Right lobe of liver (tissue), 6 donors: Measurements from ENCODE around the gene WDR27. TPM values are rescaled to one million over a fixed set of nuclear protein-coding genes. Genes with fewer than 3 reads are reported as not detected.

Experiments used
- ATAC-seq, 4 donors: fragments of 200-7000 bp; cut with Tn5 transposase; one replicate each; pipeline ENCODE4 v1.9.1; 2020; ENCODE audit warnings: mild to moderate bottlenecking in 4 of 4, moderate library complexity in 4 of 4
- DNase-seq, 3 donors: peaks; one replicate each; pipeline ENCODE4 v3.0.0-alpha.2; 2020
- H3K27ac ChIP-seq, 3 donors: fragments of 200-600 bp; one replicate each; pipeline ENCODE4 v1.8.0; 2022
- H3K27me3 ChIP-seq, 2 donors: fragments of 200-600 bp; one replicate each; pipeline ENCODE4 v1.8.0; 2022
- H3K36me3 ChIP-seq, 4 donors: fragments of 200-600 bp; sonication (generic) in 1 of 4; one replicate each; pipeline versions ENCODE4 v1.5.1 to v1.8.0; 2017 to 2022; ENCODE audit warnings: control low read depth in 1 of 4
- H3K4me1 ChIP-seq, 4 donors: fragments of 200-600 bp; sonication (generic) in 1 of 4; one replicate each; pipeline versions ENCODE4 v1.5.1 to v1.8.0; 2017 to 2022; ENCODE audit warnings: control low read depth in 1 of 4
- H3K4me3 ChIP-seq, 3 donors: fragments of 200-600 bp; one replicate each; pipeline ENCODE4 v1.8.0; 2022
- H3K9me3 ChIP-seq, 4 donors: fragments of 200-600 bp; sonication (generic) in 1 of 4; one replicate each; pipeline versions ENCODE4 v1.5.1 to v1.8.0; 2017 to 2022; ENCODE audit warnings: control low read depth in 1 of 4
- POLR2A ChIP-seq: fragments of 450-650 bp; IDR thresholded peaks from one replicate; pipeline ENCODE4 v1.6.1; 2017; ENCODE audit warnings: antibody characterized with exemption, mild to moderate bottlenecking
- WGBS: methylation state at CpG from one replicate; pipeline ENCODE4 v1.1.6; 2018; ENCODE audit warnings: low coverage, low lambda C conversion rate; ENCODE audit not compliant: insufficient coverage; ENCODE audit errors: missing lambda C conversion rate; 5-methylcytosine and 5-hydroxymethylcytosine counted together
- intact Hi-C, 2 donors: fragments of 100-400 bp; cut with DNase I; formaldehyde crosslinking; loops; one replicate each; pipeline versions ENCODE4 v1.11.2 to v1.14.1; 2022
- total RNA-seq, 6 experiments: library from RNA; depleted of rRNA in 2 of 6; stranded (reverse); fragments of >200 nt in 2 of 6; fragmentation: NEBNext Ultra II Directional in 3 of 6; extraction: Animal tissue kit (Norgen Biotek cat#: 25700) in 3 of 6; gene quantifications; one replicate each; pipeline versions ENCODE4 v1.1.0 to v1.2.4, GENCODE V29; 2016 to 2023
- TF ChIP-seq, protein P1 (sequence below), 4 donors: fragments of 200-600 bp in 3 of 4; fragments of 450-650 bp in 1 of 4; IDR thresholded peaks; one replicate each; pipeline versions ENCODE4 v1.5.1 to v1.8.0; 2016 to 2022; ENCODE audit warnings: antibody characterized with exemption in 4 of 4, mild to moderate bottlenecking in 2 of 4
- donor health status: DM: no; HTN: yes; CAD: no.
- donor health status: DM: no; HTN: no; CAD: no.
- donor health status: DM: no; HTN: no; CAD: no.
- donor health status: DM: no; HTN: yes; CAD: no.
- donor health status: DM: no; HTN: yes; CAD: no.

Gene WDR27
- total RNA-seq, 6 experiments from 2014 or later: 8.2 to 26.8 (median 12.7) TPM

DNA sequence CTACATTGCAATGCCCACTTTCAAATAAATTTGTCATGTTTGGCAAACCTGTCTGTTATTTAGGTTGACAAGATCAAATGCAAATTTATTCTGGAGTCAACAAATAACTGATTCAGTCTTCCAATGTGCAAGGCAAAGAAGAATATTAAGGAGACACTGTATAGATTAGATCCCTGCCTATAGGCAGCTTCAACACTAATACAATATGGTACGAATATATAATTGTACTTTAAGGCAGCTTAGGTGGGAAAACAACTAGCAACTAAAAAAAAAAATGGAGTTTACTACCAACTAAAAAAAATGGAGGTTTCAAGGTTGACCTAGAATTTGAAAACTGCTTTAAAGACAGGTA, 24.2 kb upstream of the WDR27 start:
- no peak overlapping the region for H3K4me3 ChIP-seq
- no peak for DNase-seq
- H3K36me3 ChIP-seq: no peaks in the 10 kb centered on the region
- TF ChIP-seq, protein P1, sequence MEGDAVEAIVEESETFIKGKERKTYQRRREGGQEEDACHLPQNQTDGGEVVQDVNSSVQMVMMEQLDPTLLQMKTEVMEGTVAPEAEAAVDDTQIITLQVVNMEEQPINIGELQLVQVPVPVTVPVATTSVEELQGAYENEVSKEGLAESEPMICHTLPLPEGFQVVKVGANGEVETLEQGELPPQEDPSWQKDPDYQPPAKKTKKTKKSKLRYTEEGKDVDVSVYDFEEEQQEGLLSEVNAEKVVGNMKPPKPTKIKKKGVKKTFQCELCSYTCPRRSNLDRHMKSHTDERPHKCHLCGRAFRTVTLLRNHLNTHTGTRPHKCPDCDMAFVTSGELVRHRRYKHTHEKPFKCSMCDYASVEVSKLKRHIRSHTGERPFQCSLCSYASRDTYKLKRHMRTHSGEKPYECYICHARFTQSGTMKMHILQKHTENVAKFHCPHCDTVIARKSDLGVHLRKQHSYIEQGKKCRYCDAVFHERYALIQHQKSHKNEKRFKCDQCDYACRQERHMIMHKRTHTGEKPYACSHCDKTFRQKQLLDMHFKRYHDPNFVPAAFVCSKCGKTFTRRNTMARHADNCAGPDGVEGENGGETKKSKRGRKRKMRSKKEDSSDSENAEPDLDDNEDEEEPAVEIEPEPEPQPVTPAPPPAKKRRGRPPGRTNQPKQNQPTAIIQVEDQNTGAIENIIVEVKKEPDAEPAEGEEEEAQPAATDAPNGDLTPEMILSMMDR (IDR thresholded peaks at IDR 0.05): no peak
- no peak for TF ChIP-seq POLR2A
- no peaks in the 10 kb centered on the region for H3K9me3 ChIP-seq
- 100% methylated on average over 1 of the region's 1 CpG for WGBS
- H3K27me3 ChIP-seq: no peaks in the 10 kb centered on the region
- H3K27ac ChIP-seq: no peak overlapping the region
- ATAC-seq: no peak
- intact Hi-C loops: no loop called here
- peaks cover 0 to 19% (median 7%) of the 10 kb centered on the region in 4 donors for H3K4me1 ChIP-seq

DNA sequence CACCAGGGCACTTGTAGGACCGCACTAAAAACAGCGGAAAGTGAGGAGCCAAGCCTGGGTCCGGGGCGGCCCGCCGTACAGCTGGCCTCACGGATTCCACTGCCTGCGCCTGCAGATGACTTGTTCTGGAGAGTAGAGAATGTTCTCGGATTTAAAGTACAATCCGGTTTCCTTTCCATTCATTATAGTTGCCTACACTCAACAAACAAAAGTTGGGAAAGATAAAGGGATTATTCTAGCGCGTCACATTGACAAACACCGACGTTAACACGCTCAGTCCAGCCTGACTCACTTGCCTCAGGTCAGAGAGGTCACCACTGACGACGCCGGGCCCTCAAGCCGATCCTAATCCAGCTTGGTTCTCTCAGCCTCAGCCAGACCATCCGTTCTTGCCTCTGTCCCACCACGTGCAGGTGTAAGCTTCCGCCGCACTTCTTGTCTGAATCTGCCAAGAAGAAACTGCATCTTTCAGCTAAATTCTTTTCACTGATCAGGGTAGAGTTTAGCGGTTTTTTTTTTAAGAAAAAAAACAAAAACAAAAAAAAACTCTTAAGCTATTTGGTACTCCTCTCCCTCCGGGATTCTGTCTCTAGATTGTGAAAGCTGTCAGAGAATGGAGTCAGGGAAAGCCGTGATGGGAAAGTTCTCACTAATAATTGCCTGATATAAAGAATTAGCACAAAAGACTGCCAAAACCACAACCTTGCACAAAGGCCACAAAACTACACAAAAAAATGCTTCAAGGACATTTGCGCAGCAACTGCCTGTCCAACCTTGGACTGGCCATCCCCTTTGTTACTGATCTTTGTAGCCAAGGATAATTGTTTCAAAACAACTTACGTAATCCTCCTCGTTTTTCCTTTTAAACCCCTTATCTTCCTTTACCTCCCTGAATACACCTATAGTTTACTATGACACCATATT, 23.6 kb upstream of the WDR27 start:
- DNase-seq: peak; percentile 56 to 83 (median 63)
- Histone ChIP-seq H3K27ac (peak overlapping the region; percentile 80 to 94 (median 83)), H3K9me3 (no peaks in the 10 kb centered on the region), H3K4me1 (peaks cover 0 to 21% (median 8%) of the 10 kb centered on the region in 4 donors), H3K36me3 (no peaks in the 10 kb centered on the region), H3K4me3 (peak overlapping the region; percentile 49 to 65 (median 60)), H3K27me3 (no peaks in the 10 kb centered on the region)
- peak; percentile 68 for TF ChIP-seq POLR2A
- TF ChIP-seq, protein P1 (IDR thresholded peaks at IDR 0.05): no peak
- intact Hi-C loops: no loop called here
- 27% methylated on average over 23 of the region's 29 CpGs for WGBS
- ATAC-seq: peak; percentile 45 to 79 (median 66)

DNA sequence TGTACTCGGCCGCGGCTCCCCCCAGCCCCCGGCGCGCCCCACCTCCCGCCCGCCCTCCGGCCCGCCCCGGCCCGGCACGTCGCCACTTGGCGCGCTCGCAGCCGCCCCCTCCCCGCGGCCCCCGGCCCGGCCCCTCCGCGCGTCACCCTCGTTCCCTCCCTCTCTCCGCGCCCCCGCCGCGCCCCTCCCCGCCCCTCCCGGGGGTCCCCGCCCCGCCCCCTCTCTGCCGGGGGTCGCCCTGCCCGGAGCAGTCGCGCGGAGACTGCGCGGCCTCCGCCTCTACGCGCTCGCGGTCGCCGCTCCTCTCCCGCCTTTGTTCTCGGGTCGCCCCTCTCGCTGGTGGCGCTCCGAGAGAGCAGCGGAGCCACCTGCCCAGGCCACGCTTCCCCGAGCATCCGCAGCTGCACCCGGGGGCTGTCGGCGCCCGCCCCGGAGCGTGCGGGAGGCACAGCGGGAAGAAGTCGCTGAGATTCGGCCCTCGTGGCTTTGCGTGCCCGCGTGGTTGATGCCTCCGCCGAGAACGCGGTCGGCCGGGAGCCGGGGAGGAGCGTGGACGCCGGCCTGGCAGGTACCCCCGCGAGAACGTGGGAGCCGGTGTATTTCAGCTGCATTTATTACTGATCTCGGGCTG, 22.8 kb upstream of the WDR27 start, which contains the start of gene PHF10:
Gene PHF10 (minus strand): TSS at position 7 of the 631 bp plus-strand sequence. CDS start 569 bp downstream, outside the sequence.
- Histone ChIP-seq H3K9me3 (no peaks in the 10 kb centered on the region), H3K4me1 (peaks cover 0 to 21% (median 8%) of the 10 kb centered on the region in 4 donors), H3K36me3 (no peaks in the 10 kb centered on the region), H3K27ac (peak within 1 kb of the TSS; percentile 80 to 94 (median 88)), H3K4me3 (peak within 1 kb of the TSS; percentile 53 to 73 (median 66)), H3K27me3 (no peaks in the 10 kb centered on the region)
- DNase-seq (peak; percentile 63 to 66 (median 65)), ATAC-seq (peak; percentile 21 to 58 (median 51))
- intact Hi-C loops: no loop called here
- TF ChIP-seq POLR2A: no peak
- TF ChIP-seq, protein P1 (IDR thresholded peaks at IDR 0.05): no peak
- no CpG with 5 or more reads among the region's 89 CpGs for WGBS

DNA sequence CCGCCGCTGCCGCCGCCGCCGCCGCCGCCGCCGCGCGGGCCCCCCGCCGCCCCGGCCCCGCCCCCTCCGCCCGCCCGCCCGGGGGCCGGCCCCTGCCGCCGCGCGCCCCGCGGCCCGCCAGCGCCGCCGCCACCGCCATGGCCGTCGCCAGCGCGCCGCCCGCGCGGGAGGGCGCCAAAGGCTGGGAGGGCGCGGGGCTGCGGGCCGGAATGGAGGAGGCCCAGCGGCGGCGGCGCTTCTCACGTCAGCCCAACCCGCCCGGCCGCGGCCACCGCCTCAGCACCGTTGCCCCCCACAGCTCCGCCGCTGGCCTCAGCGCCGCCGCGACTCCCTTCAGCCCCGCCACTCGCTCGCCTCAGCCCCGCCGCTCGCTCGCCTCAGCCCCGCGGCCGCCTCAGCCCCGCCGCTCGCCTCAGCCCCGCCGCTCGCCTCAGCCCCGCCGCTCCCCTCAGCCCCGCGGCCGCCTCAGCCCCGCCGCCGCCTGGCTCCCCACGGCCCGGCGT, 22.2 kb upstream of the WDR27 start:
- peak; percentile 54 to 63 (median 54) for DNase-seq
- ATAC-seq: peak; percentile 10 to 45 (median 38)
- intact Hi-C loops: no loop called here
- Histone ChIP-seq H3K4me1 (peaks cover 0 to 21% (median 8%) of the 10 kb centered on the region in 4 donors), H3K27ac (peak overlapping the region; percentile 39 to 88 (median 52)), H3K36me3 (no peaks in the 10 kb centered on the region), H3K9me3 (no peaks in the 10 kb centered on the region), H3K4me3 (peak overlapping the region in 2 of 3 donors; percentile 46 to 65), H3K27me3 (no peaks in the 10 kb centered on the region)
- under 1% methylated on average over 34 of the region's 89 CpGs for WGBS
- TF ChIP-seq, protein P1 (IDR thresholded peaks at IDR 0.05): no peak
- peak; percentile 18 for TF ChIP-seq POLR2A
